Fibroblast of lung (primary cell): ENCODE measurements around the gene MYRIP. TPM values are rescaled to one million over a fixed set of nuclear protein-coding genes. Genes with fewer than 3 reads are reported as not detected.
A peak's percentile ranks its signal among the peaks of the same experiment; 100 is the strongest.

Source experiments
- DNase-seq, 2 donors: peaks; one replicate each; pipeline versions ENCODE4 v3.0.0 to v3.0.0-alpha.2; 2010; ENCODE audit warnings: low read depth in 2 of 2
- H2AFZ ChIP-seq: 2 replicates; pipeline ENCODE4 v1.5.1; 2012; ENCODE audit warnings: low read length, control low read depth, inconsistent platforms
- H3K27ac ChIP-seq: 2 replicates; pipeline ENCODE4 v1.5.1; 2011; ENCODE audit warnings: low read length, control low read depth; ENCODE audit not compliant: insufficient read depth
- H3K27me3 ChIP-seq: 2 replicates; pipeline ENCODE4 v1.5.1; 2011; ENCODE audit warnings: mild to moderate bottlenecking, low read length; ENCODE audit not compliant: control insufficient read depth, insufficient read depth
- H3K36me3 ChIP-seq: 2 replicates; pipeline ENCODE4 v1.5.1; 2011; ENCODE audit warnings: low read length; ENCODE audit not compliant: control insufficient read depth, insufficient read depth
- H3K4me1 ChIP-seq: 2 replicates; pipeline ENCODE4 v1.5.1; 2011; ENCODE audit warnings: low read length; ENCODE audit not compliant: control insufficient read depth, insufficient read depth; ENCODE audit errors: extremely low read depth
- H3K4me2 ChIP-seq: 2 replicates; pipeline ENCODE4 v1.5.1; 2011; ENCODE audit warnings: low read length, control low read depth; ENCODE audit not compliant: insufficient read depth; ENCODE audit errors: extremely low read depth
- H3K4me3 ChIP-seq, 4 experiments: fragments of 200-600 bp in 1 of 4; sonication (generic) in 1 of 4; replicated peaks in 1 of 4; 2 replicates each; pipeline ENCODE4 v1.5.1; 2011 to 2016; ENCODE audit warnings: low read length in 4 of 4, low read depth in 3 of 4, mild to moderate bottlenecking in 3 of 4, control low read depth in 2 of 4, inconsistent platforms in 1 of 4, mixed read lengths in 1 of 4; ENCODE audit not compliant: insufficient read depth in 1 of 4; ENCODE audit errors: control extremely low read depth in 1 of 4
- H3K79me2 ChIP-seq: 2 replicates; pipeline ENCODE4 v1.5.1; 2012; ENCODE audit warnings: mild to moderate bottlenecking, low read length, inconsistent platforms; ENCODE audit not compliant: control insufficient read depth, insufficient read depth
- H3K9ac ChIP-seq: 2 replicates; pipeline ENCODE4 v1.5.1; 2011; ENCODE audit warnings: mild to moderate bottlenecking, low read length, control low read depth; ENCODE audit not compliant: insufficient read depth
- H3K9me3 ChIP-seq: 2 replicates; pipeline ENCODE4 v1.5.1; 2012; ENCODE audit warnings: low read depth, low read length; ENCODE audit not compliant: control insufficient read depth, insufficient read depth
- H4K20me1 ChIP-seq: 2 replicates; pipeline ENCODE4 v1.5.1; 2011; ENCODE audit warnings: low read length; ENCODE audit not compliant: control insufficient read depth, insufficient read depth; ENCODE audit errors: extremely low read depth
- EZH2 ChIP-seq: IDR thresholded peaks from 2 replicates; pipeline ENCODE4 v1.5.1; 2012; ENCODE audit warnings: low read length, control low read depth, mild to moderate bottlenecking; ENCODE audit errors: missing control alignments
- polyA plus RNA-seq, 2 donors: library from polyadenylated mRNA; depleted of rRNA in 1 of 2; stranded (reverse) in 1 of 2; unstranded in 1 of 2; fragments of >200 nt; gene quantifications; 2 replicates each; pipeline ENCODE4 v1.2.1, GENCODE V29; 2011 to 2012; ENCODE audit warnings: missing spikeins in 1 of 2
- total RNA-seq: library from RNA; depleted of rRNA; stranded (reverse); fragments of >200 nt; gene quantifications from 2 replicates; pipeline ENCODE4 v1.2.1, GENCODE V29; 2014
- TF ChIP-seq, protein P1 (sequence below), 2 donors: IDR thresholded peaks in 1 of 2; conservative IDR thresholded peaks in 1 of 2; 1 replicate in 1 of 2; 2 replicates in 1 of 2; pipeline ENCODE4 v1.5.1; 2011 to 2012; ENCODE audit warnings: low read length in 2 of 2, control low read depth in 1 of 2, inconsistent platforms in 1 of 2, low read depth in 1 of 2, mild to moderate bottlenecking in 1 of 2

The MYRIP gene
- total and polyA plus RNA-seq, 2 donors (not counting 1 experiment from before 2014, with no cell fraction given): 0.02 TPM; not detected in 1

DNA sequence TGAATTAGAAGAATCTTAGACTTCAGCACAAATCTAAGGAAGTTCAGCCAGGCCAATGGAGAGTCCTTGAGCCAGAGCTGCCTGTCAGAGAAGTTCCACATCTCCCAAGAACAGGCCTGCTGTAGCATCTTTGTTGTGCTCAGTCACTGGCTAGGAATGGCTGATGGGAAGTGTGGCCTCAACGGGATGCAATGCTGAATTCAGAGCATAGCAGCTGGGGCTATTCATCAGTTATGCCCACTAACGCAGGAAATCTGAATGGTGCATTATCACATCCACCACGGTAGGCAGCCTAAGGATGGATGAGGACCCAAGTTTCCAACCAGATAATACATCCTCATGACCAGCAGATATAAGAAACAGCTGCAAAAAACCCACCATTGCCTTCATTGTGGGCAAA lies 496.9 kb downstream of the MYRIP start:
- H3K9ac ChIP-seq: no peak overlapping the region
- no peaks in the 10 kb centered on the region for H3K9me3 ChIP-seq
- H2AFZ ChIP-seq: no peak overlapping the region
- no peak overlapping the region for H3K4me2 ChIP-seq
- peak in 1 of 2 donors; percentile 63 for DNase-seq
- peaks cover 17% of the 10 kb centered on the region for H3K79me2 ChIP-seq
- H3K4me3 ChIP-seq: no peak overlapping the region
- H3K27ac ChIP-seq: no peak overlapping the region
- no peaks in the 10 kb centered on the region for H3K27me3 ChIP-seq
- H4K20me1 ChIP-seq: no peaks in the 10 kb centered on the region
- H3K36me3 ChIP-seq: no peaks in the 10 kb centered on the region
- H3K4me1 ChIP-seq: peaks cover under 1% of the 10 kb centered on the region
- TF ChIP-seq EZH2: no peak
- TF ChIP-seq, protein P1, sequence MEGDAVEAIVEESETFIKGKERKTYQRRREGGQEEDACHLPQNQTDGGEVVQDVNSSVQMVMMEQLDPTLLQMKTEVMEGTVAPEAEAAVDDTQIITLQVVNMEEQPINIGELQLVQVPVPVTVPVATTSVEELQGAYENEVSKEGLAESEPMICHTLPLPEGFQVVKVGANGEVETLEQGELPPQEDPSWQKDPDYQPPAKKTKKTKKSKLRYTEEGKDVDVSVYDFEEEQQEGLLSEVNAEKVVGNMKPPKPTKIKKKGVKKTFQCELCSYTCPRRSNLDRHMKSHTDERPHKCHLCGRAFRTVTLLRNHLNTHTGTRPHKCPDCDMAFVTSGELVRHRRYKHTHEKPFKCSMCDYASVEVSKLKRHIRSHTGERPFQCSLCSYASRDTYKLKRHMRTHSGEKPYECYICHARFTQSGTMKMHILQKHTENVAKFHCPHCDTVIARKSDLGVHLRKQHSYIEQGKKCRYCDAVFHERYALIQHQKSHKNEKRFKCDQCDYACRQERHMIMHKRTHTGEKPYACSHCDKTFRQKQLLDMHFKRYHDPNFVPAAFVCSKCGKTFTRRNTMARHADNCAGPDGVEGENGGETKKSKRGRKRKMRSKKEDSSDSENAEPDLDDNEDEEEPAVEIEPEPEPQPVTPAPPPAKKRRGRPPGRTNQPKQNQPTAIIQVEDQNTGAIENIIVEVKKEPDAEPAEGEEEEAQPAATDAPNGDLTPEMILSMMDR (conservative IDR thresholded peaks at IDR 0.05 in 1 of 2, IDR thresholded peaks at IDR 0.05 in 1 of 2; ENCODE audit: low read depth in 1 of 2, low read length in 2 of 2): no peak

DNA sequence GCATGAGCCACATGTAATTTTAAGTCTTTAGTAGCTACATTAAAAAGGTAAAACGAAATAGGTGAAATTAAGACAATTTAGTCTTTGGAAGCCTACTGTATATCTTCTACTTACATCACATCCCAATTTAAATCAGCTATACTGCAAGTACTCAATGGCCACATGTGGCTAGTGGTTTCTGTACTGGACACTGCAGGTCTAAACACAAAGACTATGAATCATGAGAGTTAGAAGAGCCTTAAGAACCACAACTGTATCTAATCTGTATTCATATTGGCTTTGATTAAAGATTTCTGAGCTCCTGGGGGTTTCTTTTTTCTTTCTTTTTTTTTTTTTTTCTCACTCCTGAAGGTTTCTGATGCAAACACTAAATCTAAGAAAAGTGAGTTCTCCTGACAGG lies 497.8 kb downstream of the MYRIP start:
- H3K27ac ChIP-seq: no peak overlapping the region
- no peaks in the 10 kb centered on the region for H3K36me3 ChIP-seq
- no peak overlapping the region for H3K9ac ChIP-seq
- peaks cover 18% of the 10 kb centered on the region for H3K79me2 ChIP-seq
- no peaks in the 10 kb centered on the region for H4K20me1 ChIP-seq
- H3K4me1 ChIP-seq: peaks cover 2% of the 10 kb centered on the region
- H2AFZ ChIP-seq: no peak overlapping the region
- no peak overlapping the region for H3K4me3 ChIP-seq
- H3K4me2 ChIP-seq: no peak overlapping the region
- DNase-seq: peak in 1 of 2 donors; percentile 45
- no peaks in the 10 kb centered on the region for H3K9me3 ChIP-seq
- no peaks in the 10 kb centered on the region for H3K27me3 ChIP-seq
- TF ChIP-seq EZH2: no peak
- TF ChIP-seq, protein P1 (conservative IDR thresholded peaks at IDR 0.05 in 1 of 2, IDR thresholded peaks at IDR 0.05 in 1 of 2; ENCODE audit: low read depth in 1 of 2, low read length in 2 of 2): no peak

DNA sequence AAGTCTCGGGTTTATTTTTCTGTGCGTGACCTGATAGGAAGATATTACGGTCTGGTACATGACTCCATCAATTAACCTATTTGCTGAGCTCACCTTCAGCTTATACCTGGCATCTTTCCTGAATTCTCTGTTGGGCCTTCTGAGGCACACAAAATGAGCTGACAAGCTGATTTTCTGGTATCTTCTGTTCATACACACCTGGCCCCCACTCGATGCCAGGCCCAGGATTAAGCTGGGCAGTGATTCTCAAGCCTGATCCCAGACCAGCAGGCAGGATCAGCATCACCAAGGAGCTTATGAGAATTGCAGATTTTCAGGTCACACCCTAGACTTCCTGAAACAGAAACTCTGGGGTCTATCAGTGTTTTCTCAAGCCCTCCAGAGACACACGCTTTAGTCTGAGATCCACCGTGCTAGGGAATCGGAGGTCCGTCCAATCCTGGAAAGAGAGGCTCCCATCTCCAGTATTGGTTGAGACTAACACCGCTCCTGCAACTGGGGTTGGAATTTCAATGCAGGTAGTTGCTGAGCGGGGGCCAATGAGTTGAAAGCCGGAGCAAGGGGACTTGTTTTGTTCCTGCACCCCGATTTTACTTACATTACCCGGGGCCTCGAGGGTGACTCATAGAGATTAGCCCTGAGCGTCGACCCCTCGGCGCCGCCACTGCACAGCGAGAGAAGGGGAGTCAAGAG lies 499.5 kb downstream of the MYRIP start:
- Histone ChIP-seq H3K4me2 (peak overlapping the region; percentile 84), H3K27me3 (no peaks in the 10 kb centered on the region), H3K27ac (peak overlapping the region; percentile 93), H3K9ac (peak overlapping the region; percentile 64), H3K4me3 (peak overlapping the region; percentile 61 to 71 (median 64)), H3K9me3 (no peaks in the 10 kb centered on the region), H3K36me3 (no peaks in the 10 kb centered on the region), H2AFZ (peak overlapping the region; percentile 90), H3K79me2 (peaks cover 18% of the 10 kb centered on the region), H4K20me1 (no peaks in the 10 kb centered on the region), H3K4me1 (peaks cover 2% of the 10 kb centered on the region)
- no peak for DNase-seq
- TF ChIP-seq EZH2: no peak
- TF ChIP-seq, protein P1 (conservative IDR thresholded peaks at IDR 0.05 in 1 of 2, IDR thresholded peaks at IDR 0.05 in 1 of 2; ENCODE audit: low read depth in 1 of 2, low read length in 2 of 2): no peak
